Heart right ventricle (tissue), 16 donors: ENCODE data around the gene RNF148. TPM values are rescaled to one million over a fixed set of nuclear protein-coding genes. Genes with fewer than 3 reads are reported as not detected.
"Not testable (repeated sequence)": the region's sequence is repeated elsewhere in the genome, so short reads cannot be mapped to it uniquely, and the experiment has no call there.

Experiments used
- ATAC-seq, 8 donors: fragments of 200-7000 bp; cut with Tn5 transposase; one replicate each; pipeline ENCODE4 v1.9.1; 2020; ENCODE audit warnings: mild to moderate bottlenecking in 8 of 8, moderate library complexity in 8 of 8, moderate number of reproducible peaks in 1 of 8
- DNase-seq, 2 donors: peaks; one replicate each; pipeline ENCODE4 v3.0.0-alpha.2; 2020
- H3K27ac ChIP-seq, 10 donors: fragments of 200-600 bp; sonication (generic) in 2 of 10; one replicate each; pipeline versions ENCODE4 v1.5.0 to v1.8.0; 2020 to 2022; ENCODE audit warnings: mild to moderate bottlenecking in 3 of 10
- H3K27me3 ChIP-seq, 7 donors: fragments of 200-600 bp; one replicate each; pipeline ENCODE4 v1.8.0; 2021 to 2022; ENCODE audit warnings: mild to moderate bottlenecking in 2 of 7
- H3K36me3 ChIP-seq, 9 donors: fragments of 200-600 bp; sonication (generic) in 1 of 9; one replicate each; pipeline versions ENCODE4 v1.5.0 to v1.8.0; 2020 to 2022; ENCODE audit warnings: mild to moderate bottlenecking in 2 of 9
- H3K4me1 ChIP-seq, 9 donors: fragments of 200-600 bp; sonication (generic) in 1 of 9; one replicate each; pipeline versions ENCODE4 v1.5.0 to v1.8.0; 2020 to 2022; ENCODE audit warnings: mild to moderate bottlenecking in 4 of 9
- H3K4me3 ChIP-seq, 10 donors: fragments of 200-600 bp; sonication (generic) in 2 of 10; one replicate each; pipeline versions ENCODE4 v1.5.0 to v1.8.0; 2020 to 2022; ENCODE audit warnings: mild to moderate bottlenecking in 7 of 10, moderate library complexity in 2 of 10
- H3K9me3 ChIP-seq, 11 donors: fragments of 200-600 bp in 10 of 11; sonication (generic) in 2 of 11; one replicate each; pipeline versions ENCODE4 v1.5.0 to v1.8.0; 2013 to 2022; ENCODE audit warnings: mild to moderate bottlenecking in 2 of 11, control low read depth in 1 of 11, moderate library complexity in 1 of 11
- WGBS, 2 donors: extraction: QIAGEN DNeasy Blood & Tissue Kit; methylation state at CpG; one replicate each; pipeline ENCODE4 v1.1.7; 2013; ENCODE audit warnings: inconsistent platforms in 1 of 2; 5-methylcytosine and 5-hydroxymethylcytosine counted together
- intact Hi-C, 10 donors: fragments of 100-400 bp; cut with DNase I; formaldehyde crosslinking; loops; one replicate each; pipeline versions ENCODE4 v1.11.1 to v1.14.2; 2022
- polyA plus RNA-seq, 2 donors: library from polyadenylated mRNA; stranded (reverse); fragments of 200-250 nt; gene quantifications; one replicate each; pipeline ENCODE4 v1.2.3, GENCODE V29; 2013
- total RNA-seq, 10 donors: library from RNA; stranded (reverse); fragmentation: NEBNext Ultra II Directional in 3 of 10; extraction: Animal tissue kit (Norgen Biotek cat#: 25700) in 3 of 10; gene quantifications; one replicate each; pipeline versions ENCODE4 v1.2.1 to v1.2.4, GENCODE V29; 2021 to 2023
- TF ChIP-seq, protein P1 (sequence below), 9 donors: fragments of 200-600 bp; sonication (generic) in 2 of 9; IDR thresholded peaks; one replicate each; pipeline versions ENCODE4 v1.5.0 to v1.8.0; 2021 to 2022; ENCODE audit warnings: antibody characterized with exemption in 9 of 9, mild to moderate bottlenecking in 5 of 9, moderate library complexity in 1 of 9
- donor health status: Arrhythmogenic right ventricular cardiomyopathy.
- donor health status: ischemic (EF 13 %, LVEDD 7.1; RV severe dilation, severe dysfunction).
- donor health status: healthy with polysubstance abuse.
- donor health status: DM: no; HTN: yes; CAD: no.
- donor health status: DM: no; HTN: no; CAD: no.
- donor health status: ischemic (EF 25% LVEDD 6.9; RV normal size, moderate dysfunction).
- donor health status: ischemic (EF 25% LVEDD 5.7; RV mildly dilated, moderate dysfunction).
- donor health status: healthy.
- donor health status: DM: yes; HTN: yes; CAD: no.
- donor health status: Ischemic cardiomyopathy.
- donor health status: ischemic (EF 35%, LVEDD 5.7; RV mildly dilated, moderate dysfunction).
- donor health status: nonischemic (EF 11% LVEDD 7.7; RV severe dilation, severe dysfunction).
- donor health status: DM: yes; HTN: yes; CAD: no.
- donor health status: PGD.
- donor health status: ischemic (EF 29% LVEDD 5.4; RV normal size, mild dysfunction).
- donor health status: nonischemic (EF 23%, LVEDD 6.1; RV moderate dilation, normal function).

Gene RNF148
- total and polyA plus RNA-seq, 12 donors, result 0.03 to 0.49 (median 0.34) TPM; not detected in 5

DNA sequence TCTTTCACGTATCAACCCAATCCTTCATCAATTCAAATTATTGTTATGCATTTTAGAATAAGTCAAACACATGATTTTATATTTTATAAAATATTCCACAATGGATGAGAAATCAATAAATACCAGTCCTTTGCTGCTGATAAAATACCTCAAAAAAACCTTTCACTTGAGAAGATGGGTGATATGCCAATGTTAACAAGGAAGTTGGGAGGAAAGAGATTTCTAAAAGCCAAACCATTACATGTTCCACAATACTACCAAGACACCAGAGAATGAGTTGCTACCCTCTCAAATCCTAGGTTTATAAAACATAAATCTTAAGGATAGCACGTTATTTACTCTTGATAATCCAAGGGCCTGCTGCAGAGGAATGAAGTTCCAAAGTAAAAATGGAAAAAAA is 18.2 kb downstream of the RNF148 start:
- no peak for DNase-seq
- Histone ChIP-seq H3K4me1 (peaks cover 0 to 4% (median 0%) of the 10 kb centered on the region in 9 donors), H3K4me3 (no peak overlapping the region), H3K9me3 (no peaks in the 10 kb centered on the region), H3K27ac (no peak overlapping the region), H3K27me3 (no peaks in the 10 kb centered on the region), H3K36me3 (no peaks in the 10 kb centered on the region)
- TF ChIP-seq, protein P1, sequence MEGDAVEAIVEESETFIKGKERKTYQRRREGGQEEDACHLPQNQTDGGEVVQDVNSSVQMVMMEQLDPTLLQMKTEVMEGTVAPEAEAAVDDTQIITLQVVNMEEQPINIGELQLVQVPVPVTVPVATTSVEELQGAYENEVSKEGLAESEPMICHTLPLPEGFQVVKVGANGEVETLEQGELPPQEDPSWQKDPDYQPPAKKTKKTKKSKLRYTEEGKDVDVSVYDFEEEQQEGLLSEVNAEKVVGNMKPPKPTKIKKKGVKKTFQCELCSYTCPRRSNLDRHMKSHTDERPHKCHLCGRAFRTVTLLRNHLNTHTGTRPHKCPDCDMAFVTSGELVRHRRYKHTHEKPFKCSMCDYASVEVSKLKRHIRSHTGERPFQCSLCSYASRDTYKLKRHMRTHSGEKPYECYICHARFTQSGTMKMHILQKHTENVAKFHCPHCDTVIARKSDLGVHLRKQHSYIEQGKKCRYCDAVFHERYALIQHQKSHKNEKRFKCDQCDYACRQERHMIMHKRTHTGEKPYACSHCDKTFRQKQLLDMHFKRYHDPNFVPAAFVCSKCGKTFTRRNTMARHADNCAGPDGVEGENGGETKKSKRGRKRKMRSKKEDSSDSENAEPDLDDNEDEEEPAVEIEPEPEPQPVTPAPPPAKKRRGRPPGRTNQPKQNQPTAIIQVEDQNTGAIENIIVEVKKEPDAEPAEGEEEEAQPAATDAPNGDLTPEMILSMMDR (IDR thresholded peaks at IDR 0.05), result no peak
- intact Hi-C loops, result no loop called here
- ATAC-seq, result no peak
- WGBS, 2 donors, result 87 to 89% methylated on average over 2 of the region's 2 CpGs

DNA sequence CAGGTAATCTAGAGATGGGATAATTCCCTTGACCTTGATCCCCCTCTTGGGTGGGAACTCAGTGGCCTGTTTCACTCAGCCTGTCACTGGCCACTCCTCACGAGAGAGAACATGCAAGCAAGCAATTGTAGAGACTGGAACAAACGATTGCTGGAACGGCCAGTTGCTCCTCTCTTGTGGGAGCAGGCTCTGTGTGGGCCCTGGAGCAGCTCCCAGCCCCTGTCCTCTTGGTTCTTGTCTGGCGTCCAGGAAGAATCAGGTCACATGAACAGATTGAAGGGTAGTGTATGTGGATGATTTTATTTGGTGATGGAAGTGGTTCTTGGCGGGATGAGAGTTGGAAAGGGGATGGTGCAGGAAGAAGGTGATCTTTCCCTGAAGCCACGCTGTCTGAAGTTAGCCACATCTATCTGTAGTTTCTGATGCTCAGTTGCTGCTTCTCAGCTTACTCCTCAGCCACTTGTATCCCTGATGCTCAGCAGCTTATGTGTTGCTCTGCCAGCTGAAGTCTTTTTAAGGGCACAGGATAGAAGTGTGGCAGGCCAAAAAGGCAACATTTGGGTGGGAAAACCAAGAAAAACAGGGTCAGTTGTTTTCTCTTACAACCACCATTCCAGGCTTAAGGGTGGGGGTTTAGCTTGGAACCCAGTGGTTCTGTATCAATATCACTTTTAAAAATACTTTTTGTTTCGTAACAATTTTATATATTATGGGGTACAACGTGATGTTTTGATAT is 19.7 kb downstream of the RNF148 start:
- ATAC-seq (peak in 2 of 8 donors; percentile 59 to 70), DNase-seq (no peak)
- Histone ChIP-seq H3K9me3 (no peaks in the 10 kb centered on the region), H3K27me3 (no peaks in the 10 kb centered on the region), H3K4me1 (peaks cover 0 to 4% (median 0%) of the 10 kb centered on the region in 9 donors), H3K4me3 (no peak overlapping the region), H3K27ac (no peak overlapping the region), H3K36me3 (no peaks in the 10 kb centered on the region)
- TF ChIP-seq, protein P1 (IDR thresholded peaks at IDR 0.05), result no peak
- intact Hi-C loops, result no loop called here
- WGBS, 2 donors, result 59 to 64% methylated on average over 8 of the region's 8 CpGs

DNA sequence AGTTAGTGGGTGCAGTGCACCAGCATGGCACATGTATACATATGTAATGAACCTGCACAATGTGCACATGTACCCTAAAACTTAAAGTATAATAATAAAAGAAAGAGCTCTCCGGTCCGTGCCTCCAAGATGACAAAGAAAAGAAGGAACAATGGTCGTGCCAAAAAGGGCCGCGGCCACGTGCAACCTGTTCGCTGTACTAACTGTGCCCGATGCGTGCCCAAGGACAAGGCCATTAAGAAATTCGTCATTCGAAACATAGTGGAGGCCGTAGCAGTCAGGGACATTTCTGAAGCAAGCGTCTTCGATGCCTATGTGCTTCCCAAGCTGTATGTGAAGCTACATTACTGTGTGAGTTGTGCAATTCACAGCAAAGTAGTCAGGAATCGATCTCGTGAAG is 21.5 kb downstream of the RNF148 start:
- H3K4me3 ChIP-seq, ATAC-seq, H3K4me1 ChIP-seq, H3K27ac ChIP-seq, H3K27me3 ChIP-seq, intact Hi-C loops, H3K9me3 ChIP-seq, H3K36me3 ChIP-seq, DNase-seq: not testable (repeated sequence)
- 93 to 98% methylated on average over 16 of the region's 16 CpGs for WGBS, 2 donors

DNA sequence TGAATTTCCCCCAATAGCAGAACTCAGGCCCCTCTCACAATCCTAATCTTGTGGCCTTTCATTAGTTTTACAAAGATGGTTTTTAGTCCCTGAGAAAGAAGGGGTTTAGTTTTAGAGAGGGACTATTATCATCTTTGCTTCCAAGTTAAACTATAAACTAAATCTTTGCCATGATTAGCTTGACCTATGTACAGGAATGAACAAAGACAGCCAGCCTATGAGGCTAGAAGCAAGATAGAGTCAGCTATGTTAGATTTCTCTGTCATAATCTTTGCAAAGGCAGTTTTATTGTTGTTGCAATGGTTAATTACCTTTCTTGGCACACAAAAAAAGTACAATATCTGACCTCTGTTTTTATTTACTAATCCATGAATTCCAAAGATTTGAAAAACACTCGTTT is 22.9 kb downstream of the RNF148 start:
- Histone ChIP-seq H3K27ac (no peak overlapping the region), H3K9me3 (no peaks in the 10 kb centered on the region), H3K36me3 (no peaks in the 10 kb centered on the region), H3K4me1 (peaks cover 0 to 7% (median 0%) of the 10 kb centered on the region in 9 donors), H3K27me3 (no peaks in the 10 kb centered on the region), H3K4me3 (no peak overlapping the region)
- TF ChIP-seq, protein P1 (IDR thresholded peaks at IDR 0.05), result no peak
- no peak for DNase-seq
- intact Hi-C loops, result no loop called here
- no peak for ATAC-seq
- WGBS, 2 donors, result 80 to 81% methylated on average over 1 of the region's 1 CpG

DNA sequence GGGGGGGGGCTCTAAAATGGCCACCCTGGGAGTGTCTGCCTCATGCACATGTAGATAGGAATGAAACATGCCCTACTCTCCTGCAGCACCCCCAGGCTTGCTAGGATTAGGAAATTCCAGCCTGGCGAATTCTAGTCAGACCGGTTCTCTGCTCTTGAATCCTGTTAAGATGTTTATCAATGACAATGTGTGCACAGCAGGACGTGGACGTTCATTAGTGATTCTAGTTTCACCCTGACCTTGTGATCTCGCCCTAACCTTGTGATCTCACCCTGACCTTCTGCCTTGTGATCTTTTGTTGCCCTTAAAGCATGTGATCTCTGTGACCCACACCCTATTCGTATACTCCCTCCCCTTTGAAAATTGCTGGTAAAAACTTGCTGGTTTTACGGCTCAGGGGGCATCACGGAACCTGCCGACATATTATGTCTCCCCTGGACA is 23.4 kb downstream of the RNF148 start:
- ATAC-seq, H3K36me3 ChIP-seq, DNase-seq, H3K4me3 ChIP-seq, H3K27ac ChIP-seq, H3K4me1 ChIP-seq, intact Hi-C loops, H3K9me3 ChIP-seq, H3K27me3 ChIP-seq: not testable (repeated sequence)
- 70 to 73% methylated on average over 9 of the region's 9 CpGs for WGBS, 2 donors
